Heart left ventricle (tissue), 13 donors: ENCODE data around the gene COX7A2.

ENCODE experiments used
- CTCF ChIP-seq, 12 donors: fragments of 200-600 bp; sonication (generic) in 4 of 12; IDR thresholded peaks; one replicate each; pipeline versions ENCODE4 v1.5.0 to v1.8.0; 2018 to 2022; ENCODE audit warnings: antibody characterized with exemption in 12 of 12, mild to moderate bottlenecking in 5 of 12
- POLR2A ChIP-seq, 2 donors: fragments of 450-650 bp; IDR thresholded peaks; one replicate each; pipeline ENCODE4 v1.6.1; 2017; ENCODE audit warnings: antibody characterized with exemption in 2 of 2, mild to moderate bottlenecking in 2 of 2, moderate library complexity in 2 of 2
- donor health status: ischemic (EF 13 %, LVEDD 7.1; RV severe dilation, severe dysfunction).
- donor health status: DM: no; HTN: yes; CAD: no.
- donor health status: DM: no; HTN: no; CAD: no.
- donor health status: ischemic (EF 25% LVEDD 6.9; RV normal size, moderate dysfunction).
- donor health status: ischemic (EF 25% LVEDD 5.7; RV mildly dilated, moderate dysfunction).
- donor health status: ischemic (EF 35%, LVEDD 5.7; RV mildly dilated, moderate dysfunction).
- donor health status: nonischemic (EF 11% LVEDD 7.7; RV severe dilation, severe dysfunction).
- donor health status: DM: yes; HTN: yes; CAD: no.
- donor health status: PGD.
- donor health status: ischemic (EF 29% LVEDD 5.4; RV normal size, mild dysfunction).
- donor health status: nonischemic (EF 23%, LVEDD 6.1; RV moderate dilation, normal function).

DNA sequence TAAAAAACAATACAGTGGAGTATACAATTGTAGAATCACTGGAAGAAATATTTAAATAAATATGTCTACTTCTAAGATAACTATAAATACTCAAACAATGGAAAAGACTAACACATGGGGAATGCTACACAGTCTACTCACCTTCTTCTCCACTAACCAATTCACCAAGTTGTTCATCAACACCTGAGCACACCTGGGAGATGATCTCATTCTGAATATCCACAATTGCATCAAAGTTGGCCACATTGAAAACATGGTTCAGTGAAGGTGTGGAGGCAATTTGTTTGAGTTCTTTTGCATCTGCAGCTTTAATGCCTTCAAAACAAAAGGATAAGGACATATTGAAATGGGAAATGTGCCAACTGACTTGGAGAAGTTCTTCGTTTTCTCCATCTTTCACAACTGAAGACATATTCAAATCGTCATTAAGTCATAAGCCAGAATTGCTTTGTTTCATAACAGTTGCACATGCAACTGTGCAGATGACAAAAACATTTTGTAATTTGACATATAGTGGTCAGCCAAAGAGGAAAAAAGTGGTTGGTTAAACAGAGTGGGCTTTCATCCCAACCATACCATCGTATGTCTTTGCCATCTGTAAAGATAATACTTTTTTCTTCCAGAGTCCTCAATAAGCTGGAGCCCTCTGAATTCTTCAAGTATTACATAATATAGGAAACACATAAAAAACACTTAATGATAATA, 55.2 kb downstream of the COX7A2 start:
- TF ChIP-seq CTCF (IDR thresholded peaks at IDR 0.05) = no peak
- no peak for TF ChIP-seq POLR2A (IDR thresholded peaks at IDR 0.05)
